B cell (primary cell): ENCODE results near the gene PLXNB1. TPM values are rescaled to one million over a fixed set of nuclear protein-coding genes. Genes with fewer than 3 reads are reported as not detected.

Experiments
- ATAC-seq: fragments of 200-7000 bp; cut with Tn5 transposase; one replicate; pipeline ENCODE4 v1.10.0; 2021; ENCODE audit warnings: low read depth, mild to moderate bottlenecking, moderate number of reproducible peaks, moderate library complexity
- CTCF ChIA-PET: fragments of 350-600 bp; sonication (Branson Sonifier 250); formaldehyde crosslinking; loops from one replicate; lab custom pipeline; 2021; ENCODE audit warnings: antibody characterized with exemption, inconsistent platforms; lab: Charles Lee
- POLR2A ChIA-PET: fragments of 350-600 bp; sonication (Branson Sonifier 250); formaldehyde crosslinking; loops from one replicate; lab custom pipeline; 2021; ENCODE audit warnings: antibody characterized with exemption; lab: Charles Lee
- DNase-seq: peaks from one replicate; pipeline ENCODE4 v3.0.0; 2013
- H2AFZ ChIP-seq: 2 replicates; pipeline ENCODE4 v1.6.1; 2012; ENCODE audit warnings: mild to moderate bottlenecking, low read depth, low read length; ENCODE audit not compliant: insufficient read depth, poor library complexity, severe bottlenecking
- H3K27ac ChIP-seq, 2 donors: 1 replicate in 1 of 2; 2 replicates in 1 of 2; pipeline ENCODE4 v1.5.1; 2012 to 2013; ENCODE audit warnings: low read length in 2 of 2, mild to moderate bottlenecking in 2 of 2, moderate library complexity in 1 of 2
- H3K27me3 ChIP-seq, 4 experiments: fragments of 200-600 bp in 1 of 4; sonication (generic) in 1 of 4; replicated peaks in 1 of 4; 1 replicate in 2 of 4; 2 replicates in 2 of 4; pipeline versions ENCODE4 v1.6.1 to v1.7.0; 2013 to 2016; ENCODE audit warnings: low read length in 3 of 4, mild to moderate bottlenecking in 2 of 4, mixed read lengths in 1 of 4, moderate library complexity in 1 of 4; ENCODE audit not compliant: insufficient read depth in 4 of 4, control insufficient read depth in 3 of 4; ENCODE audit errors: control extremely low read depth in 1 of 4
- H3K36me3 ChIP-seq, 2 experiments: replicated peaks in 1 of 2; 1 replicate in 1 of 2; 2 replicates in 1 of 2; pipeline versions ENCODE4 v1.6.1 to v1.7.1; 2013; ENCODE audit warnings: low read length in 1 of 2; ENCODE audit not compliant: insufficient read depth in 2 of 2, control insufficient read depth in 1 of 2; ENCODE audit errors: control extremely low read depth in 1 of 2, extremely low read depth in 1 of 2
- H3K4me1 ChIP-seq, 2 donors: fragments of 200-600 bp in 1 of 2; sonication (generic) in 1 of 2; 1 replicate in 1 of 2; 2 replicates in 1 of 2; pipeline versions ENCODE4 v1.5.1 to v1.6.1; 2013 to 2017; ENCODE audit warnings: low read length in 2 of 2; ENCODE audit not compliant: control insufficient read depth in 2 of 2, insufficient read depth in 2 of 2
- H3K4me2 ChIP-seq: replicated peaks from 2 replicates; pipeline ENCODE3; 2012; ENCODE audit warnings: mild to moderate bottlenecking, low read depth, low read length; ENCODE audit not compliant: poor library complexity, severe bottlenecking
- H3K4me3 ChIP-seq, 5 experiments: fragments of 200-600 bp in 1 of 5; sonication (generic) in 1 of 5; 1 replicate in 3 of 5; 2 replicates in 2 of 5; pipeline versions ENCODE4 v1.5.1 to v1.7.0; 2011 to 2016; ENCODE audit warnings: low read length in 4 of 5, mild to moderate bottlenecking in 4 of 5, low read depth in 2 of 5, control low read depth in 1 of 5, moderate library complexity in 1 of 5; ENCODE audit not compliant: insufficient read depth in 1 of 5; ENCODE audit errors: control extremely low read depth in 1 of 5, extremely low read depth in 1 of 5
- H3K79me2 ChIP-seq: fragments of 200-600 bp; sonication (generic); one replicate; pipeline ENCODE4 v1.6.0; 2016; ENCODE audit warnings: low read length; ENCODE audit not compliant: control insufficient read depth, insufficient read depth
- H3K9ac ChIP-seq: fragments of 200-600 bp; sonication (generic); 2 replicates; pipeline ENCODE4 v1.6.1; 2017; ENCODE audit warnings: mild to moderate bottlenecking, low read length, moderate library complexity
- H3K9me3 ChIP-seq, 3 donors: one replicate each; pipeline versions ENCODE4 v1.6.1 to v1.7.1; 2013; ENCODE audit warnings: low read length in 2 of 3; ENCODE audit not compliant: control insufficient read depth in 2 of 3, insufficient read depth in 1 of 3; ENCODE audit errors: control extremely low read depth in 1 of 3
- H4K20me1 ChIP-seq: 2 replicates; pipeline ENCODE4 v1.6.0; 2012; ENCODE audit warnings: mild to moderate bottlenecking, low read length; ENCODE audit not compliant: insufficient read depth, control insufficient read depth, poor library complexity, severe bottlenecking
- H3K27ac Mint-ChIP-seq: one replicate; pipeline ENCODE4 v1.8.0; 2021; ENCODE audit warnings: mixed read lengths
- H3K27me3 Mint-ChIP-seq: one replicate; pipeline ENCODE4 v1.8.0; 2021; ENCODE audit warnings: mixed read lengths
- H3K4me1 Mint-ChIP-seq: one replicate; pipeline ENCODE4 v1.8.0; 2021; ENCODE audit warnings: mixed read lengths
- H3K4me3 Mint-ChIP-seq: one replicate; pipeline ENCODE4 v1.8.0; 2021; ENCODE audit warnings: mixed read lengths
- H3K9me3 Mint-ChIP-seq: one replicate; pipeline ENCODE4 v1.8.0; 2022; ENCODE audit warnings: mixed read lengths; ENCODE audit not compliant: insufficient read depth
- EZH2 ChIP-seq: IDR thresholded peaks from 2 replicates; pipeline ENCODE4 v1.6.1; 2012; ENCODE audit warnings: borderline replicate concordance, low read depth, mild to moderate bottlenecking, moderate library complexity, low read length; ENCODE audit not compliant: insufficient read depth, poor library complexity, severe bottlenecking
- WGBS: methylation state at CpG from one replicate; pipeline ENCODE4 v1.1.5; 2013; ENCODE audit warnings: missing lambda C conversion rate; ENCODE audit not compliant: insufficient coverage; 5-methylcytosine and 5-hydroxymethylcytosine counted together
- intact Hi-C: fragments of 100-400 bp; cut with micrococcal nuclease; formaldehyde crosslinking; loops from one replicate; pipeline ENCODE4 v1.10.0; 2022
- polyA plus RNA-seq: library from polyadenylated mRNA; depleted of rRNA; stranded (reverse); fragments of >200 nt; gene quantifications from 2 replicates; pipeline ENCODE4 v1.2.3, GENCODE V29; 2012
- total RNA-seq, 2 donors: library from RNA; stranded (reverse); fragments of 120-200 nt in 1 of 2; gene quantifications; 1 replicate in 1 of 2; 2 replicates in 1 of 2; pipeline versions ENCODE4 v1.2.3 to v1.2.4, GENCODE V29; 2013 to 2022
- TF ChIP-seq, protein P1 (sequence below): fragments of 200-600 bp; IDR thresholded peaks from one replicate; pipeline ENCODE4 v1.8.0; 2022; ENCODE audit warnings: antibody characterized with exemption, mild to moderate bottlenecking

PLXNB1 gene
- total and polyA plus RNA-seq, 2 donors (not counting 1 experiment from before 2014, with no cell fraction given) = 0.95 to 5.0 TPM

DNA sequence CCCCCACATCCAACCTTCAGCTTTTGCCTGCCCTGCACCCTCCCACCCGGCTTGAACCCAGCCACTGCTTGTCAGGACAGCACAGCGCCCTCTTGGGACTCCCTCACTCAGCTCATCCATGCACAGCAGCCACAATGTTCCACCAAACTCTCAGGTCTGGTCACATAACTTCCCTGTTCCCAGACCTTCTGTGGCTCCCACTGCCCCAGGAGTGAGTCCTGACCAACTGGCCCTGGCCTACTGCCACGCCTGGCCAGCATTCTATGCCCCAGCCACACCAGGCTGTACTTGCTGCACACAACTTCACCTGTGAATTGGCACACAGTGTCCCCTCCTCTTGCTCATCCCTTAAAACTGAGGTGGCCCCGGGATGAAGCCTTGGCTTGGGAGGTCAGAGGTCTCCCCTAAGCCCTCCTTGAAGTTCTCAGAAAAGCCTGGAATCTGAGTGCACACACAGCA is 21.0 kb downstream of the PLXNB1 start:
- ATAC-seq = no peak
- no peak for DNase-seq
- no peak overlapping the region for H3K27ac ChIP-seq
- H3K4me2 ChIP-seq = no peak overlapping the region
- TF ChIP-seq EZH2 = no peak
- H3K4me1 ChIP-seq = no peaks in the 10 kb centered on the region
- Mint-ChIP-seq H3K27ac (no peak overlapping the region), H3K4me1 (no peaks in the 10 kb centered on the region), H3K27me3 (no peaks in the 10 kb centered on the region), H3K9me3 (no peaks in the 10 kb centered on the region), H3K4me3 (no peak overlapping the region)
- no peaks in the 10 kb centered on the region for H3K27me3 ChIP-seq
- no peak overlapping the region for H3K9ac ChIP-seq
- ChIA-PET CTCF (interaction anchor here (0.9 to 1.8 kb wide), 3 partner anchors 8 to 107 kb away, joined by 3 to 12 read pairs (median 7); no protein-coding TSS in a partner anchor), POLR2A (no interaction called here)
- no peaks in the 10 kb centered on the region for H3K9me3 ChIP-seq
- H3K79me2 ChIP-seq = no peaks in the 10 kb centered on the region
- intact Hi-C loops = no loop called here
- no peak overlapping the region for H3K4me3 ChIP-seq
- no peaks in the 10 kb centered on the region for H4K20me1 ChIP-seq
- 81% methylated on average over 4 of the region's 4 CpGs for WGBS
- no peaks in the 10 kb centered on the region for H3K36me3 ChIP-seq
- H2AFZ ChIP-seq = no peak overlapping the region

DNA sequence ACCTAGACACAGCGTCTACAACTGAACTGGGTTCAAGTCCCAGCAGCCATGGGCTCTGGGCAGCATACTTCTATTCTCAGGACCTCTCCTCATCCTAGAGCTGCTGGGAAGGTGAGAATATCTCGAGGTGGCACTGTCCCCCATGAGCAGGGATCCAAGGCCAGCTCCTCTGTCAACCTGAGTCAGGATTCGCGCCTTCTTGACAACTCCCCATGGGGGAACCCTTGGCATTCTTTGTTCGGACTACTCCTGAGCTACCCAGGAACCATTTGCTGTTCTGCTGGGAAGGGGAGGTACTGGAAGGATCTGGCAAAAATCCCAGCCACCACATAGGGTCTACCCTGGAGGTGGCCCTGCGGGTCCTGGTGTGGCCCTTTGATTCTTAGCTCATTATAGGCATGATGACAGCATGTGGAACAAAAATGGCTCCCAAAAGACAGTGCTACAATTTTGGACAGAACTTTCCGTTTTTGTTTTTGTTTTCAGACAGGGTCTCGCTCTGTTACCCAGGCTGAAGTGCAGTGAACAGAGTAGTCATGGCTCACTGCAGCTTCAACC is 22.3 kb downstream of the PLXNB1 start:
- no peak overlapping the region for H3K27ac ChIP-seq
- Mint-ChIP-seq H3K27ac (no peak overlapping the region), H3K4me1 (no peaks in the 10 kb centered on the region), H3K27me3 (no peaks in the 10 kb centered on the region), H3K9me3 (no peaks in the 10 kb centered on the region), H3K4me3 (no peak overlapping the region)
- H3K9ac ChIP-seq = no peak overlapping the region
- H3K4me1 ChIP-seq = no peaks in the 10 kb centered on the region
- ATAC-seq (no peak), DNase-seq (no peak)
- WGBS = 80% methylated on average over 5 of the region's 8 CpGs
- H2AFZ ChIP-seq = no peak overlapping the region
- POLR2A ChIA-PET = no interaction called here
- H3K36me3 ChIP-seq = no peaks in the 10 kb centered on the region
- no peak for TF ChIP-seq EZH2
- TF ChIP-seq, protein P1, sequence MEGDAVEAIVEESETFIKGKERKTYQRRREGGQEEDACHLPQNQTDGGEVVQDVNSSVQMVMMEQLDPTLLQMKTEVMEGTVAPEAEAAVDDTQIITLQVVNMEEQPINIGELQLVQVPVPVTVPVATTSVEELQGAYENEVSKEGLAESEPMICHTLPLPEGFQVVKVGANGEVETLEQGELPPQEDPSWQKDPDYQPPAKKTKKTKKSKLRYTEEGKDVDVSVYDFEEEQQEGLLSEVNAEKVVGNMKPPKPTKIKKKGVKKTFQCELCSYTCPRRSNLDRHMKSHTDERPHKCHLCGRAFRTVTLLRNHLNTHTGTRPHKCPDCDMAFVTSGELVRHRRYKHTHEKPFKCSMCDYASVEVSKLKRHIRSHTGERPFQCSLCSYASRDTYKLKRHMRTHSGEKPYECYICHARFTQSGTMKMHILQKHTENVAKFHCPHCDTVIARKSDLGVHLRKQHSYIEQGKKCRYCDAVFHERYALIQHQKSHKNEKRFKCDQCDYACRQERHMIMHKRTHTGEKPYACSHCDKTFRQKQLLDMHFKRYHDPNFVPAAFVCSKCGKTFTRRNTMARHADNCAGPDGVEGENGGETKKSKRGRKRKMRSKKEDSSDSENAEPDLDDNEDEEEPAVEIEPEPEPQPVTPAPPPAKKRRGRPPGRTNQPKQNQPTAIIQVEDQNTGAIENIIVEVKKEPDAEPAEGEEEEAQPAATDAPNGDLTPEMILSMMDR = no peak
- H3K27me3 ChIP-seq = no peaks in the 10 kb centered on the region
- intact Hi-C loops = no loop called here
- no peak overlapping the region for H3K4me3 ChIP-seq
- no peaks in the 10 kb centered on the region for H4K20me1 ChIP-seq
- no peaks in the 10 kb centered on the region for H3K79me2 ChIP-seq
- CTCF ChIA-PET = interaction anchor here (1.1 to 2.0 kb wide), 5 partner anchors 28 to 141 kb away, joined by 3 to 12 read pairs (median 6); no protein-coding TSS in a partner anchor
- no peak overlapping the region for H3K4me2 ChIP-seq
- H3K9me3 ChIP-seq = no peaks in the 10 kb centered on the region
